Esophagus squamous epithelium (tissue), 4 donors: ENCODE data around the gene IPMK.

Experiments used
- CTCF ChIP-seq, 6 experiments: fragments of 450-650 bp in 4 of 6; fragments of 200-600 bp in 2 of 6; sonication (generic) in 2 of 6; IDR thresholded peaks; one replicate each; pipeline ENCODE4 v1.5.1; 2016 to 2019; ENCODE audit warnings: antibody characterized with exemption in 6 of 6, mild to moderate bottlenecking in 4 of 6, moderate library complexity in 4 of 6
- POLR2A ChIP-seq, 4 donors: fragments of 450-650 bp; IDR thresholded peaks; one replicate each; pipeline ENCODE4 v1.6.1; 2017; ENCODE audit warnings: antibody characterized with exemption in 4 of 4, mild to moderate bottlenecking in 4 of 4, moderate library complexity in 3 of 4

GRCh38 chr10:58225654-58226053, 42.0 kb downstream of the IPMK start:
- no peak for TF ChIP-seq CTCF (IDR thresholded peaks at IDR 0.05)
- no peak for TF ChIP-seq POLR2A (IDR thresholded peaks at IDR 0.05)
